Inflammatory macrophage treated with lipopolysaccharide for 1 hour (primary cell): ENCODE measurements around the gene NOL4L.

Experiments
- DNase-seq, 2 donors: peaks; one replicate each; pipeline ENCODE4 v3.0.0-alpha.2; 2020 to 2022

Gene NOL4L

GRCh38 chr20:32521780-32522525, 63.2 kb downstream of the NOL4L start:
- peak in 1 of 2 donors; percentile 72 for DNase-seq

- DNase-seq: no peak
These were observed 64.3 kb downstream of the NOL4L start for GRCh38 chr20:32520927-32521203.

- no peak for DNase-seq
These were observed 65.8 kb downstream of the NOL4L start for GRCh38 chr20:32519381-32519730.

- DNase-seq: no peak
These were observed 66.3 kb downstream of the NOL4L start for GRCh38 chr20:32518593-32519380.

GRCh38 chr20:32517914-32518592, 67.1 kb downstream of the NOL4L start:
- no peak for DNase-seq

GRCh38 chr20:32517518-32517873, 67.6 kb downstream of the NOL4L start:
- no peak for DNase-seq

- DNase-seq: peak in 1 of 2 donors; percentile 73
These were observed 68.3 kb downstream of the NOL4L start for GRCh38 chr20:32516583-32517517.

GRCh38 chr20:32515631-32516101, 69.5 kb downstream of the NOL4L start:
- DNase-seq: no peak

GRCh38 chr20:32514760-32515159, 70.4 kb downstream of the NOL4L start:
- DNase-seq: no peak

- DNase-seq: peak in 1 of 2 donors; percentile 11
These were observed 71.9 kb downstream of the NOL4L start for GRCh38 chr20:32513031-32513866.

GRCh38 chr20:32512047-32512385, 73.1 kb downstream of the NOL4L start:
- DNase-seq: no peak

- DNase-seq: no peak
These were observed 73.6 kb downstream of the NOL4L start for GRCh38 chr20:32511358-32512046.

- DNase-seq: no peak
These were observed 74.4 kb downstream of the NOL4L start for GRCh38 chr20:32510601-32511357.

GRCh38 chr20:32510120-32510600, 75.0 kb downstream of the NOL4L start:
- no peak for DNase-seq

- DNase-seq: no peak
These were observed 75.5 kb downstream of the NOL4L start for GRCh38 chr20:32509639-32510066.

GRCh38 chr20:32508775-32509119, 76.4 kb downstream of the NOL4L start:
- DNase-seq: no peak

GRCh38 chr20:32507998-32508774, 76.9 kb downstream of the NOL4L start:
- DNase-seq: no peak

GRCh38 chr20:32506721-32507120, 78.4 kb downstream of the NOL4L start:
- DNase-seq: no peak

- DNase-seq: peak; percentile 44 to 83
These were observed 79.2 kb downstream of the NOL4L start for GRCh38 chr20:32505723-32506473.
